ENCODE measurements around the gene GUCA2A.

DNA sequence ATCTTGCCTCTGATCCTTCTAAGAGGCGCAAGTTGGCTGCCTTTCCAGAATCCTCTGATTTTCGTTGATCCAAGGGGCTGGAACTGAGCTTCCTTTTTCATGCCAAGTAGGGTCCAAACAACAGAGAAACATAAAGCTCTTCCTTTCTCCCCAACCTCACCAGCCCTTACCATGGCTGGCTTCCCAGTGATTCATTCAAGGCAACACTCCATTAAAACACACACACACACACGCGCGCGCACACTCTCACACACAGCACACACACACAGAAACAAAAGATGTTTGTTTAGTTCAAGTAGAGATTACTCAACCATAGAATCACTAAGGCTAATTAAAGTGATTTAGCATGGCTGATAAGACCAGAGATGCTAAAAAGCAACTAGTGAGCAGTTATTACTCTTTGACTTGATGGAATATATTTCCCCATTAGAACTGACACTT, 13.0 kb upstream of the GUCA2A start:
- TF ChIP-seq TARDBP (IDR thresholded peaks at IDR 0.05) = no peak
- TF ChIP-seq FOXK2 (IDR thresholded peaks at IDR 0.05) = no peak
- no peak for TF ChIP-seq ZNF384 (IDR thresholded peaks at IDR 0.05)
- TF ChIP-seq BHLHE40 (IDR thresholded peaks at IDR 0.05; ENCODE audit: borderline replicate concordance) = no peak
